WI38 (cell line): ENCODE measurements around the gene PMPCA.
"Not testable (repeated sequence)": the region's sequence is repeated elsewhere in the genome, so short reads cannot be mapped to it uniquely, and the experiment has no call there.

Experiments
- H3K4me3 ChIP-seq: 2 replicates; pipeline ENCODE4 v1.5.1; 2011; ENCODE audit warnings: low read depth, mild to moderate bottlenecking, control low read depth, low read length
- TF ChIP-seq, protein P1 (sequence below): IDR thresholded peaks from 2 replicates; pipeline ENCODE4 v1.5.1; 2012; ENCODE audit warnings: low read depth, mild to moderate bottlenecking, control low read depth, low read length

Gene PMPCA

DNA sequence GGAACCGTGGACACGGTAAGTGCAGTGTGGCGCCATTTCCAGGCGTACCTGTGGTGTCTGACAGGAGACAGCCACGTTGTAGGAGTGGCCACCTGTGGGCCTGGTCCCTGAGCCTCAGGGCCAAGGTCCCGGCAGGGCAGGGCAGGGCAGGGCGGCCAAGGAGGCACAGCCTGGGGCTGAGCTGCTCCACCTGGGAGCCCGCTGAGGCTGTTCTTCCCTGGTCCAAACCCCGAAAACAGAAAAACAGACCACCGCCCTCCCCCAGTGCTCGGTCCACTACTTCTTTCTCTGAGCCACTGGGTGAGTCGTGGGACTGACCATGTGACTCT lies 8.6 kb downstream of the PMPCA start:
- TF ChIP-seq, protein P1, sequence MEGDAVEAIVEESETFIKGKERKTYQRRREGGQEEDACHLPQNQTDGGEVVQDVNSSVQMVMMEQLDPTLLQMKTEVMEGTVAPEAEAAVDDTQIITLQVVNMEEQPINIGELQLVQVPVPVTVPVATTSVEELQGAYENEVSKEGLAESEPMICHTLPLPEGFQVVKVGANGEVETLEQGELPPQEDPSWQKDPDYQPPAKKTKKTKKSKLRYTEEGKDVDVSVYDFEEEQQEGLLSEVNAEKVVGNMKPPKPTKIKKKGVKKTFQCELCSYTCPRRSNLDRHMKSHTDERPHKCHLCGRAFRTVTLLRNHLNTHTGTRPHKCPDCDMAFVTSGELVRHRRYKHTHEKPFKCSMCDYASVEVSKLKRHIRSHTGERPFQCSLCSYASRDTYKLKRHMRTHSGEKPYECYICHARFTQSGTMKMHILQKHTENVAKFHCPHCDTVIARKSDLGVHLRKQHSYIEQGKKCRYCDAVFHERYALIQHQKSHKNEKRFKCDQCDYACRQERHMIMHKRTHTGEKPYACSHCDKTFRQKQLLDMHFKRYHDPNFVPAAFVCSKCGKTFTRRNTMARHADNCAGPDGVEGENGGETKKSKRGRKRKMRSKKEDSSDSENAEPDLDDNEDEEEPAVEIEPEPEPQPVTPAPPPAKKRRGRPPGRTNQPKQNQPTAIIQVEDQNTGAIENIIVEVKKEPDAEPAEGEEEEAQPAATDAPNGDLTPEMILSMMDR = no peak
- no peak overlapping the region for H3K4me3 ChIP-seq

- H3K4me3 ChIP-seq = no peak overlapping the region
- TF ChIP-seq, protein P1 = no peak
Observed at GRCh38 chr9:136421791-136422190, 11.3 kb downstream of the PMPCA start.

- TF ChIP-seq, protein P1 = no peak
- H3K4me3 ChIP-seq = no peak overlapping the region
Observed at GRCh38 chr9:136422876-136423275, 12.4 kb downstream of the PMPCA start.

- TF ChIP-seq, protein P1 = no peak
Observed at GRCh38 chr9:136423432-136424146, 13.1 kb downstream of the PMPCA start.

DNA sequence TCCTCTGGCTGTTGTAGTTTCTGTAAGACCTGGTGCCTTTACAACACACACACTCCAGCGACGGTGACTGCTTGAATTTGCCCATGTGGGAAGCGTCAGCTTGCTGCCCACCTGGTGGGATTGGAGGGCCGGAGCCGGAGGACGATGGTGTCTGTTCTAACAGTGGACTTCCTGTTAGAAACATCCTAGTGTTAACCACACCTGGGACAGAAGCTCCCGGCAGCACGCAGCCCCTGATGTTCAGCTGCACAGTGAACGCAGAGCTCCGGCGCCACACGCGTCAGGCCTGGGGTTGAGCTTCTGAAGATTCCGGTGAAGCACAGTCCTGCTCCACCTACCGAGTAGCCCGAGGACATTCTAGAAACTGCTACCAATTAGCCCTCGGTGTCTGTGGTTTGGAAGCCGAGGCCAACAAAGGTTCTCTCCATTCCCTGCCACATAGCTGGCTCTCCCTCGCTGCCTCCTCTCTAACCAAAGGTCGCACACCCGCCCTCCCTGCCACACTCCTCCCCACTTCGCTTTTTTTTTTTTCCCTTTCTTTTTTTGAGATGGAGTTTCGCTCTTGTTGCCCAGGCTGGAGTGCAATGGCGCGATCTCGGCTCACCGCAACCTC lies 14.4 kb downstream of the PMPCA start:
- TF ChIP-seq, protein P1 = no peak
- no peak overlapping the region for H3K4me3 ChIP-seq

More at GRCh38 chr9:136423432-136424146, 13.1 kb downstream of the PMPCA start:
- H3K4me3 ChIP-seq = no peak overlapping the region

GRCh38 chr9:136425367-136425766 lies 14.9 kb downstream of the PMPCA start:
- not testable (repeated sequence) for H3K4me3 ChIP-seq

GRCh38 chr9:136426787-136427186 lies 16.3 kb downstream of the PMPCA start:
- no peak overlapping the region for H3K4me3 ChIP-seq
- TF ChIP-seq, protein P1 = no peak
